Measurements from ENCODE around the gene CYTIP.

DNA sequence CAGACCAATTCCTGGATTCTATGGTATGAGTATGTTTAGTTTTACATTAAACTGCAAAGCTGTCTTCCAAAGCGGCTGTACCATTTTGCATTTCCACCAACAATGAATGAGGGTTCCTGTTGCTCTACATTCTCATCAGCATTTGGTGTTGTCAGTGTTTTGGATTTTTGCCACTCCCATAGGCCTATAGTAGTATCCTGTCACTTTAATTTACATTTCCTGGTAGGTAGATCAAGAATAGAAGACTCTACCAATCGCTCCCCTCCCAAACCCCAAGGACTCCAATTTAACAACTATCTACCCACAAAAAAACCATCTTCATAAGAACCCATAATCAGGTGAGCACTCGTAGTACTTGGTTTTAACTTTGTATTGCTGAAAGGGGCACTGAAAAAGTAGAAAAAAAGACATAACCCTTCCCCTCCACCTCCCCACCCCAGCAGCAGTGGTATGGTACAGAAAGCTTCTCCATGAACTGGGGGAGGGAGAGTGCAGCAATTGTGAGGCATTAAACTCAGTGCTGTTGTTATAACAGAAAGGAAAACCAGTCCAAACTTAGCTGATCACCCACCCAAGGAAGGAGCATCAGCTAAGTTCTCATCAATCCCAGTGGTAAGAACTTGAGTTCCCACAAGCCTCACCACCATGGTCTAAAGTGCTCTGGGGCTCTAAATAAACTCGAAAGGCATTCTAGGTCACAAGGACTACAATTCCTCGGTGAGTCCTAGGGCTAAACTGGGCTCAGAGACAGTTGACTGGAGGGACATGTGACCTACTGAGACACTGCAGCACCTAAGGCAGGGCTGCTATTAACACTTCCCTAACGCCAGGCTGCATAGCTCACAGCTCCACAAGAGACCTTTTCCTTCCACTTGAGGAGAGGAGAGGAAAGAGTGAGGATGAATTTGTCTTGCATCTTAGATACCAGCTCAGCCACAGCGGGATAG, 35.5 kb upstream of the CYTIP start:
- TF ChIP-seq RAD21 (IDR thresholded peaks at IDR 0.05; ENCODE audit: low read depth) (no peak), YY1 (IDR thresholded peaks at IDR 0.05; ENCODE audit: low read depth) (no peak), EP300 (IDR thresholded peaks at IDR 0.05; ENCODE audit: borderline replicate concordance) (no peak), CEBPB (IDR thresholded peaks at IDR 0.05) (no peak), TAF1 (IDR thresholded peaks at IDR 0.05; ENCODE audit: low read depth) (no peak), FOXM1 (IDR thresholded peaks at IDR 0.05; ENCODE audit: borderline replicate concordance, low read depth) (no peak)
- TF ChIP-seq, protein P1, sequence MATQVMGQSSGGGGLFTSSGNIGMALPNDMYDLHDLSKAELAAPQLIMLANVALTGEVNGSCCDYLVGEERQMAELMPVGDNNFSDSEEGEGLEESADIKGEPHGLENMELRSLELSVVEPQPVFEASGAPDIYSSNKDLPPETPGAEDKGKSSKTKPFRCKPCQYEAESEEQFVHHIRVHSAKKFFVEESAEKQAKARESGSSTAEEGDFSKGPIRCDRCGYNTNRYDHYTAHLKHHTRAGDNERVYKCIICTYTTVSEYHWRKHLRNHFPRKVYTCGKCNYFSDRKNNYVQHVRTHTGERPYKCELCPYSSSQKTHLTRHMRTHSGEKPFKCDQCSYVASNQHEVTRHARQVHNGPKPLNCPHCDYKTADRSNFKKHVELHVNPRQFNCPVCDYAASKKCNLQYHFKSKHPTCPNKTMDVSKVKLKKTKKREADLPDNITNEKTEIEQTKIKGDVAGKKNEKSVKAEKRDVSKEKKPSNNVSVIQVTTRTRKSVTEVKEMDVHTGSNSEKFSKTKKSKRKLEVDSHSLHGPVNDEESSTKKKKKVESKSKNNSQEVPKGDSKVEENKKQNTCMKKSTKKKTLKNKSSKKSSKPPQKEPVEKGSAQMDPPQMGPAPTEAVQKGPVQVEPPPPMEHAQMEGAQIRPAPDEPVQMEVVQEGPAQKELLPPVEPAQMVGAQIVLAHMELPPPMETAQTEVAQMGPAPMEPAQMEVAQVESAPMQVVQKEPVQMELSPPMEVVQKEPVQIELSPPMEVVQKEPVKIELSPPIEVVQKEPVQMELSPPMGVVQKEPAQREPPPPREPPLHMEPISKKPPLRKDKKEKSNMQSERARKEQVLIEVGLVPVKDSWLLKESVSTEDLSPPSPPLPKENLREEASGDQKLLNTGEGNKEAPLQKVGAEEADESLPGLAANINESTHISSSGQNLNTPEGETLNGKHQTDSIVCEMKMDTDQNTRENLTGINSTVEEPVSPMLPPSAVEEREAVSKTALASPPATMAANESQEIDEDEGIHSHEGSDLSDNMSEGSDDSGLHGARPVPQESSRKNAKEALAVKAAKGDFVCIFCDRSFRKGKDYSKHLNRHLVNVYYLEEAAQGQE (IDR thresholded peaks at IDR 0.05; ENCODE audit: low read depth): no peak
- TF ChIP-seq, protein P2, sequence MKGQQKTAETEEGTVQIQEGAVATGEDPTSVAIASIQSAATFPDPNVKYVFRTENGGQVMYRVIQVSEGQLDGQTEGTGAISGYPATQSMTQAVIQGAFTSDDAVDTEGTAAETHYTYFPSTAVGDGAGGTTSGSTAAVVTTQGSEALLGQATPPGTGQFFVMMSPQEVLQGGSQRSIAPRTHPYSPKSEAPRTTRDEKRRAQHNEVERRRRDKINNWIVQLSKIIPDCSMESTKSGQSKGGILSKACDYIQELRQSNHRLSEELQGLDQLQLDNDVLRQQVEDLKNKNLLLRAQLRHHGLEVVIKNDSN (IDR thresholded peaks at IDR 0.05): no peak
